Esophagus (tissue), 2 donors: ENCODE results near the gene MEIOC. TPM values are rescaled to one million over a fixed set of nuclear protein-coding genes. Genes with fewer than 3 reads are reported as not detected.
"Not testable (repeated sequence)": the region's sequence is repeated elsewhere in the genome, so short reads cannot be mapped to it uniquely, and the experiment has no call there.

Source experiments
- H3K27ac ChIP-seq, 2 donors: one replicate each; pipeline ENCODE4 v1.5.1; 2013; ENCODE audit warnings: low read depth in 2 of 2, mild to moderate bottlenecking in 2 of 2, inconsistent platforms in 1 of 2, low read length in 1 of 2, moderate library complexity in 1 of 2
- H3K27me3 ChIP-seq, 2 donors: one replicate each; pipeline ENCODE4 v1.6.1; 2013; ENCODE audit warnings: low read length in 2 of 2, control low read depth in 1 of 2, mild to moderate bottlenecking in 1 of 2; ENCODE audit not compliant: insufficient read depth in 2 of 2, control insufficient read depth in 1 of 2
- H3K36me3 ChIP-seq, 2 donors: one replicate each; pipeline ENCODE4 v1.6.1; 2013; ENCODE audit warnings: low read length in 1 of 2; ENCODE audit not compliant: control insufficient read depth in 2 of 2, insufficient read depth in 2 of 2
- H3K4me1 ChIP-seq, 2 donors: one replicate each; pipeline ENCODE4 v1.6.1; 2013; ENCODE audit warnings: low read length in 1 of 2; ENCODE audit not compliant: control insufficient read depth in 2 of 2, insufficient read depth in 2 of 2
- H3K4me3 ChIP-seq, 2 donors: one replicate each; pipeline ENCODE4 v1.5.1; 2013; ENCODE audit warnings: low read length in 2 of 2, mild to moderate bottlenecking in 2 of 2, low read depth in 1 of 2, moderate library complexity in 1 of 2
- H3K9me3 ChIP-seq, 2 donors: one replicate each; pipeline ENCODE4 v1.6.1; 2013; ENCODE audit warnings: mild to moderate bottlenecking in 2 of 2, low read depth in 1 of 2, low read length in 1 of 2, moderate library complexity in 1 of 2; ENCODE audit not compliant: control insufficient read depth in 2 of 2, insufficient read depth in 1 of 2
- WGBS, 2 donors: extraction: QIAGEN DNeasy Blood & Tissue Kit; methylation state at CpG; one replicate each; pipeline ENCODE4 v1.1.7; 2013; 5-methylcytosine and 5-hydroxymethylcytosine counted together
- polyA plus RNA-seq, 2 donors: library from polyadenylated mRNA; stranded (reverse); fragments of 200-250 nt; gene quantifications; one replicate each; pipeline ENCODE4 v1.2.3, GENCODE V29; 2013
- donor health status: healthy with polysubstance abuse.
- donor health status: Bipolar disorder and iron deficiency.

The MEIOC gene
- under 1 TPM in 1 of 2 donors, not detected in 1; 0.06 TPM for polyA plus RNA-seq

- Histone ChIP-seq H3K4me3 (peak within 1 kb of the TSS in 1 of 2 donors; percentile 17), H3K27ac (no peak within 1 kb of the TSS), H3K4me1 (peaks cover 0 to 6% of the 10 kb centered on the region in 2 donors), H3K9me3 (peaks cover 4% of the 10 kb centered on the region in 2 donors), H3K36me3 (no peaks in the 10 kb centered on the region), H3K27me3 (peaks cover 0 to 11% of the 10 kb centered on the region in 2 donors)
- 8 to 13% methylated on average over 45 to 57 of the region's 57 CpGs for WGBS, 2 donors
Observed at GRCh38 chr17:44655983-44656710, at the start of gene MEIOC. TSS of gene MEIOC (plus strand) at chr17:44656468. CDS start at chr17:44656614, 146 bp downstream.

- WGBS, 2 donors: 95 to 96% methylated on average over 11 of the region's 11 CpGs
- no peak overlapping the region for H3K27ac ChIP-seq
- no peak overlapping the region for H3K4me3 ChIP-seq
- H3K27me3 ChIP-seq: no peaks in the 10 kb centered on the region
- no peaks in the 10 kb centered on the region for H3K9me3 ChIP-seq
- no peaks in the 10 kb centered on the region for H3K36me3 ChIP-seq
- H3K4me1 ChIP-seq: no peaks in the 10 kb centered on the region
Observed at GRCh38 chr17:44606658-44607057, 49.6 kb upstream of the MEIOC start.

GRCh38 chr17:44607836-44608690 lies 48.2 kb upstream of the MEIOC start:
- Histone ChIP-seq H3K4me3 (no peak overlapping the region), H3K4me1 (no peaks in the 10 kb centered on the region), H3K27ac (no peak overlapping the region), H3K9me3 (no peaks in the 10 kb centered on the region), H3K27me3 (no peaks in the 10 kb centered on the region), H3K36me3 (no peaks in the 10 kb centered on the region)
- 50 to 62% methylated on average over 10 of the region's 10 CpGs for WGBS, 2 donors

- 87 to 90% methylated on average over 6 of the region's 6 CpGs for WGBS, 2 donors
- no peaks in the 10 kb centered on the region for H3K4me1 ChIP-seq
Observed at GRCh38 chr17:44608727-44609435, 47.4 kb upstream of the MEIOC start.

GRCh38 chr17:44610331-44610730 lies 45.9 kb upstream of the MEIOC start:
- no peak overlapping the region for H3K27ac ChIP-seq

More at GRCh38 chr17:44608727-44609435, 47.4 kb upstream of the MEIOC start:
- H3K4me3 ChIP-seq: no peak overlapping the region
- no peak overlapping the region for H3K27ac ChIP-seq
- no peaks in the 10 kb centered on the region for H3K9me3 ChIP-seq
- H3K27me3 ChIP-seq: no peaks in the 10 kb centered on the region
- no peaks in the 10 kb centered on the region for H3K36me3 ChIP-seq

GRCh38 chr17:44610871-44611270 lies 45.4 kb upstream of the MEIOC start:
- no peaks in the 10 kb centered on the region for H3K9me3 ChIP-seq
- 23 to 25% methylated on average over 2 of the region's 2 CpGs for WGBS, 2 donors
- H3K4me3 ChIP-seq: no peak overlapping the region
- H3K27ac ChIP-seq: no peak overlapping the region
- H3K27me3 ChIP-seq: no peaks in the 10 kb centered on the region
- H3K36me3 ChIP-seq: no peaks in the 10 kb centered on the region
- H3K4me1 ChIP-seq: no peaks in the 10 kb centered on the region

More at GRCh38 chr17:44610331-44610730, 45.9 kb upstream of the MEIOC start:
- Histone ChIP-seq H3K4me3 (no peak overlapping the region), H3K36me3 (no peaks in the 10 kb centered on the region), H3K27me3 (no peaks in the 10 kb centered on the region), H3K4me1 (no peaks in the 10 kb centered on the region), H3K9me3 (no peaks in the 10 kb centered on the region)
- WGBS, 2 donors: 61 to 62% methylated on average over 4 of the region's 4 CpGs

GRCh38 chr17:44614862-44615261 lies 41.4 kb upstream of the MEIOC start:
- H3K27me3 ChIP-seq: peaks cover 0 to 4% of the 10 kb centered on the region in 2 donors
- H3K4me3 ChIP-seq: no peak overlapping the region
- no peak overlapping the region for H3K27ac ChIP-seq
- H3K9me3 ChIP-seq: no peaks in the 10 kb centered on the region
- H3K4me1 ChIP-seq: no peaks in the 10 kb centered on the region
- H3K36me3 ChIP-seq: no peaks in the 10 kb centered on the region
- 66 to 69% methylated on average over 5 of the region's 5 CpGs for WGBS, 2 donors

- 81 to 84% methylated on average over 9 of the region's 9 CpGs for WGBS, 2 donors
- not testable (repeated sequence) for H3K27me3 ChIP-seq, H3K27ac ChIP-seq
Observed at GRCh38 chr17:44618652-44619051, 37.6 kb upstream of the MEIOC start.

GRCh38 chr17:44623070-44623725 lies 33.1 kb upstream of the MEIOC start:
- Histone ChIP-seq H3K4me1 (no peaks in the 10 kb centered on the region), H3K4me3 (no peak overlapping the region), H3K27me3 (no peaks in the 10 kb centered on the region), H3K36me3 (no peaks in the 10 kb centered on the region), H3K27ac (no peak overlapping the region), H3K9me3 (no peaks in the 10 kb centered on the region)
- WGBS, 2 donors: 79 to 81% methylated on average over 6 of the region's 6 CpGs

More at GRCh38 chr17:44618652-44619051, 37.6 kb upstream of the MEIOC start:
- H3K4me1 ChIP-seq, H3K36me3 ChIP-seq, H3K4me3 ChIP-seq, H3K9me3 ChIP-seq: not testable (repeated sequence)
